Testis (tissue), 3 donors: ENCODE results near the gene ASB18. TPM values are rescaled to one million over a fixed set of nuclear protein-coding genes. Genes with fewer than 3 reads are reported as not detected.

Experiments used
- DNase-seq: peaks from one replicate; pipeline ENCODE4 v3.0.0-alpha.2; 2019
- H3K27ac ChIP-seq, 2 donors: fragments of 200-600 bp; sonication (generic); one replicate each; pipeline ENCODE4 v1.5.1; 2019
- H3K27me3 ChIP-seq: fragments of 200-600 bp; sonication (generic); one replicate; pipeline ENCODE4 v1.5.1; 2019
- H3K36me3 ChIP-seq: fragments of 200-600 bp; sonication (generic); one replicate; pipeline ENCODE4 v1.5.1; 2017; ENCODE audit warnings: low read depth; ENCODE audit errors: missing control alignments
- H3K4me1 ChIP-seq: fragments of 200-600 bp; sonication (generic); one replicate; pipeline ENCODE4 v1.5.1; 2019
- H3K4me3 ChIP-seq, 2 donors: fragments of 200-600 bp; sonication (generic); one replicate each; pipeline ENCODE4 v1.5.1; 2017 to 2019
- H3K9me3 ChIP-seq: fragments of 200-600 bp; sonication (generic); one replicate; pipeline ENCODE4 v1.5.1; 2017
- POLR2A ChIP-seq: fragments of 450-650 bp; IDR thresholded peaks from one replicate; pipeline ENCODE4 v1.6.1; 2017; ENCODE audit warnings: antibody characterized with exemption, mild to moderate bottlenecking, moderate library complexity
- WGBS, 2 donors: methylation state at CpG; one replicate each; pipeline ENCODE4 v1.1.5; 2018; 5-methylcytosine and 5-hydroxymethylcytosine counted together
- intact Hi-C: fragments of 100-400 bp; cut with DNase I; formaldehyde crosslinking; loops from one replicate; pipeline ENCODE4 v1.15.1; 2023; ENCODE audit warnings: low total_unique reads
- polyA plus RNA-seq: library from polyadenylated mRNA; stranded (reverse); fragments of 350-450 nt; fragmentation: Illumina TruSeq; extraction: RNeasy Lipid Tissue Mini Kit (QIAGEN cat#74804); gene quantifications from one replicate; pipeline ENCODE4 v1.2.3, GENCODE V29; 2014; ENCODE audit warnings: low read depth, low replicate concordance; ENCODE audit not compliant: insufficient read depth
- total RNA-seq, 2 donors: library from RNA; depleted of rRNA; stranded (reverse); fragments of >200 nt; gene quantifications; one replicate each; pipeline ENCODE4 v1.2.3, GENCODE V29; 2016
- TF ChIP-seq, protein P1 (sequence below), 3 experiments: fragments of 450-650 bp in 2 of 3; fragments of 200-600 bp in 1 of 3; sonication (generic) in 1 of 3; IDR thresholded peaks; one replicate each; pipeline ENCODE4 v1.5.1; 2016 to 2019; ENCODE audit warnings: antibody characterized with exemption in 3 of 3, mild to moderate bottlenecking in 2 of 3, moderate library complexity in 1 of 3

Gene ASB18
- total and polyA plus RNA-seq, 3 donors from 2014 or later: 0.43 to 4.9 (median 0.67) TPM

DNA sequence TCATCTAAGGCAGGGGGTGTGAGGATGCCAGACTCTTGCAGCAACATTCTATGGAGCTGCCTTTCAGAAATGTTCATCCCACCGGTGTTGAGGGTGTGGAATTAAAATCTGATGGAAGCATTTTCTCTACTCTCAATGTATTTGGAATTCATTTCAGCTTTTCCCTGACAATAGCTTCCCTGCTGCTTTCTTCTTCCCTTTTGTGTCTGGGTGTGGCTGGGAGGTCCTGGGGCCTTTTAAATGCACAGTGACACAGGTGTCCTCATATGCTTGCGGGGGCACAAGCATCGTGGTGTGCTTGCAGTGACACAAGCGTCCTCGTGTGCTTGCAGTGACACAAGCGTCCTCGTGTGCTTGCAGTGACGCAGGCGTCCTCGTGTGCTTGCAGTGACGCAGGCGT lies 43.4 kb upstream of the ASB18 start:
- no peak for DNase-seq
- intact Hi-C loops: no loop called here
- H3K36me3 ChIP-seq: no peaks in the 10 kb centered on the region
- no peak overlapping the region for H3K27ac ChIP-seq
- WGBS, 2 donors: 86 to 88% methylated on average over 12 of the region's 12 CpGs
- H3K9me3 ChIP-seq: no peaks in the 10 kb centered on the region
- TF ChIP-seq, protein P1, sequence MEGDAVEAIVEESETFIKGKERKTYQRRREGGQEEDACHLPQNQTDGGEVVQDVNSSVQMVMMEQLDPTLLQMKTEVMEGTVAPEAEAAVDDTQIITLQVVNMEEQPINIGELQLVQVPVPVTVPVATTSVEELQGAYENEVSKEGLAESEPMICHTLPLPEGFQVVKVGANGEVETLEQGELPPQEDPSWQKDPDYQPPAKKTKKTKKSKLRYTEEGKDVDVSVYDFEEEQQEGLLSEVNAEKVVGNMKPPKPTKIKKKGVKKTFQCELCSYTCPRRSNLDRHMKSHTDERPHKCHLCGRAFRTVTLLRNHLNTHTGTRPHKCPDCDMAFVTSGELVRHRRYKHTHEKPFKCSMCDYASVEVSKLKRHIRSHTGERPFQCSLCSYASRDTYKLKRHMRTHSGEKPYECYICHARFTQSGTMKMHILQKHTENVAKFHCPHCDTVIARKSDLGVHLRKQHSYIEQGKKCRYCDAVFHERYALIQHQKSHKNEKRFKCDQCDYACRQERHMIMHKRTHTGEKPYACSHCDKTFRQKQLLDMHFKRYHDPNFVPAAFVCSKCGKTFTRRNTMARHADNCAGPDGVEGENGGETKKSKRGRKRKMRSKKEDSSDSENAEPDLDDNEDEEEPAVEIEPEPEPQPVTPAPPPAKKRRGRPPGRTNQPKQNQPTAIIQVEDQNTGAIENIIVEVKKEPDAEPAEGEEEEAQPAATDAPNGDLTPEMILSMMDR (IDR thresholded peaks at IDR 0.05): no peak
- TF ChIP-seq POLR2A: no peak
- no peaks in the 10 kb centered on the region for H3K27me3 ChIP-seq
- no peaks in the 10 kb centered on the region for H3K4me1 ChIP-seq
- H3K4me3 ChIP-seq: no peak overlapping the region

DNA sequence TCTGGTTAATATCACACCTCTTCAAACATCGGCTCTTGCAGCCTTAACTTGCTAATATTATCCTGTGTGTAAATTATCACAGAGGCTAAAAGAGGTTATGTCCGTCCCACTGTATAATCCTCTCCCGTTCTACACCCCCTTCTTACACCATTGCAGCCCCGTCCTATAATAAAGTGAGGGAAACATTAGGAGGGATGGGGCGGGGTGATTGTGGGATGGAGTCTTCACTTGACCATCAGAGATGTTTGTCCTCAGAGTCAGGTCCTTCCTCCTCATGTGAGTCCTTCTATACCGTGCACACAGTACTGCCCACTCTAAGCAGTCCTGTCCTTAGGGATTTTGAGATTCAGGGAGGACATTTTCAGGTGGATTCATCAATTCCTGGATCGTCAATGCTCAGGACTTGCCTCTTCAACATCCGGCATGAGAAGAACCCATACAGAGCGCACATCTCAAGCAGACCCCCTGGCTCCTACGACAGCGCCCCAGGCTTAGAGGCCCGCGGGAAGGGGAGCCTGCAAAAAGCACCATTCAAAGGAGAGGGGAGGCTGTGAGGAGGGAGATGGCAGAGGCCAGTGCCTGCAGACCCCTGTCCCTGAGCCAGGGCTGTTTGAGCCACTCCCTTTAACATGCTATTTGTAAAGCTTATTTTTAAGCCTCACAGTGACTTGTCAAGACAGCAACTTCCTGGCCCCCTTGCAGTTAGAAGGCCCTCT lies 42.8 kb upstream of the ASB18 start:
- no peak overlapping the region for H3K4me3 ChIP-seq
- H3K9me3 ChIP-seq: no peaks in the 10 kb centered on the region
- intact Hi-C loops: no loop called here
- H3K4me1 ChIP-seq: no peaks in the 10 kb centered on the region
- WGBS, 2 donors: 80 to 83% methylated on average over 10 to 13 of the region's 13 CpGs
- H3K27ac ChIP-seq: no peak overlapping the region
- TF ChIP-seq POLR2A: no peak
- TF ChIP-seq, protein P1 (IDR thresholded peaks at IDR 0.05): no peak
- no peaks in the 10 kb centered on the region for H3K36me3 ChIP-seq
- H3K27me3 ChIP-seq: no peaks in the 10 kb centered on the region
- no peak for DNase-seq

DNA sequence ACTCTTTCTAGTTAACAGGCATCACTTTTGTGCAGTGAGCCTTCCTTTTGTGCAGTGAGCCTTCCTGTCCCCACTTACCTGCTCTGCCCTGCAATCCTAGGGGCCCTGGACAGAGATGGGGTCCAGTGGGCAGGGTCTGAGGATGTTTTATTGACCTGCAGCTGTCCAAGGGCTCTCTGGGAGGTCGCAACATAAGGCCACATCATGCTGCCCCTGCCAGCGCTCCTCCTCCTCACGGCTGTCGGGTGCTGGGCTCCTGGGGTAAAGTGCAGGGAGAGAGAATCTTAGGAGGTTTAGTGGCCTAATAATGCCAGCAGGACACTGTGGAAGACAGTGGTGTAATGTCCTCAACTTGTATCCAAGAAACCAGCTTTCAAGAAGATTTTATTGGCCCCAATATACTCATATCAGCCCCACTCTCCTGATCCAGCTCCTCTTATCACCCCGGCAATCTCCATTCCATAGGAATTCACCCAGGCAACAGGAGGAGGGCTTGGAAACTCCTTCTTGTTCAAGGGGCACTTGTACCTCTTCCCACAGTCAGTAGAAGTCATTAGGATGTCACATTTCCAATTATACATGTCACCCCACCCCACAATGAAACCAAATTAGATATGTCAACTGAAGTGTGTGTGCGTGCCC lies 41.9 kb upstream of the ASB18 start:
- no peaks in the 10 kb centered on the region for H3K9me3 ChIP-seq
- DNase-seq: no peak
- H3K27me3 ChIP-seq: no peaks in the 10 kb centered on the region
- TF ChIP-seq, protein P1 (IDR thresholded peaks at IDR 0.05): no peak
- no peak for TF ChIP-seq POLR2A
- H3K36me3 ChIP-seq: no peaks in the 10 kb centered on the region
- 67 to 72% methylated on average over 6 of the region's 6 CpGs for WGBS, 2 donors
- no peak overlapping the region for H3K4me3 ChIP-seq
- intact Hi-C loops: no loop called here
- no peaks in the 10 kb centered on the region for H3K4me1 ChIP-seq
- no peak overlapping the region for H3K27ac ChIP-seq

DNA sequence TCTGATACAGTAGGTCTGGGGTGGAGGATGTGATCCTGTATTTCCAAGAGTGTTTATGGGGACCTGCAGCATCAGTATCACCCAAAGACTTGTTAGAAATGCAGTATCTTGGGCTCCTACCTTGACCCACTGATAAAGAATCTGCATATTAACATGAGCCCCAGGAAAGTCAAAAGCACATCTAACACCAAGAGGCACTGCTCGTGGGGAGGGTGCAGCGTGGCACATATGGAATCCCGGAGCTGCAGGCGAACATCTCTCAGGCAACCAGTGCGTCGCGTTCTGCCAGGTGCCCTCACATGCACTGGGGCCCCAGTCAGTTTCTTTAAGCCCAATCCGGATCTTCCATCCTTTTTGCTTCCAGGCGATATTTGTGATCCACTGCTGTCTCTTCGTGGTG lies 41.3 kb upstream of the ASB18 start:
- Histone ChIP-seq H3K27me3 (no peaks in the 10 kb centered on the region), H3K27ac (no peak overlapping the region), H3K36me3 (no peaks in the 10 kb centered on the region), H3K9me3 (no peaks in the 10 kb centered on the region), H3K4me3 (no peak overlapping the region), H3K4me1 (no peaks in the 10 kb centered on the region)
- TF ChIP-seq POLR2A: no peak
- TF ChIP-seq, protein P1 (IDR thresholded peaks at IDR 0.05): no peak
- WGBS, 2 donors: 83 to 88% methylated on average over 10 of the region's 10 CpGs
- intact Hi-C loops: no loop called here
- no peak for DNase-seq

DNA sequence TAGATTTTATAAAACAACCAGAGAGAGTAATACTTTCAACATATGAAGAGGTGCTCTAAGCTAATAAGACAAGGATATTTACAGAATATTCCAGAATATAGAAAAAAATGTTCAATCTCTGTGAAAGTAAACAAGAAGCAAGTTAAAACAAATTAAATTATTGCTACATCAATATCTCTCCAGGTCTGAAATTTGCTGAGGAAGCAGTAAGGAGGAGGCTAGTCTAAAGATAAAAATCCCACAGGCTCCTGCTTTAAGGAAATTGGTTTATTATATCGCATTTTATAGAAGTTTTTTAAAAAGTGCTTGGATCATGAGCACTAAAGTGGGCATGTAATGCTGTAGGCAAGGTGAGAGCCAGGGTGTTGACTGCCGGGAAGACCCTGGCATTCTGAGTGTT lies 39.7 kb upstream of the ASB18 start:
- WGBS, 2 donors: 86% methylated on average over 2 of the region's 2 CpGs
- intact Hi-C loops: no loop called here
- Histone ChIP-seq H3K4me1 (no peaks in the 10 kb centered on the region), H3K27me3 (no peaks in the 10 kb centered on the region), H3K36me3 (no peaks in the 10 kb centered on the region), H3K27ac (no peak overlapping the region), H3K4me3 (no peak overlapping the region), H3K9me3 (no peaks in the 10 kb centered on the region)
- TF ChIP-seq, protein P1 (IDR thresholded peaks at IDR 0.05): no peak
- TF ChIP-seq POLR2A: no peak
- DNase-seq: no peak
